HEK293 (cell line): ENCODE data around the gene ERVMER34-1.
A peak's percentile ranks its signal among the peaks of the same experiment; 100 is the strongest.

Experiments used
- CTCF ChIA-PET: fragments of 350-600 bp; formaldehyde crosslinking; extraction: SDS; loops from one replicate; lab custom pipeline; 2021; ENCODE audit warnings: antibody characterized with exemption; lab: Yijun Ruan, JAX
- POLR2A ChIA-PET: fragments of 300-600 bp; formaldehyde crosslinking; extraction: SDS; loops from one replicate; lab custom pipeline; 2020; ENCODE audit warnings: antibody characterized with exemption, inconsistent platforms; lab: Yijun Ruan, JAX
- H3K27ac ChIP-seq: fragments of 200-500 bp; sonication (Bioruptor generic); 2 replicates; pipeline ENCODE4 v1.5.1; 2014; ENCODE audit warnings: low read depth, low read length, control low read depth, inconsistent platforms; ENCODE audit errors: extremely low read depth
- H3K36me3 ChIP-seq, 2 experiments: fragments of 200-500 bp in 1 of 2; sonication (Bioruptor generic) in 1 of 2; 1 replicate in 1 of 2; 2 replicates in 1 of 2; pipeline ENCODE4 v1.5.1; 2014 to 2017; ENCODE audit warnings: inconsistent platforms in 2 of 2, low read length in 2 of 2; ENCODE audit not compliant: control insufficient read depth in 2 of 2, insufficient read depth in 1 of 2
- H3K4me1 ChIP-seq: fragments of 200-500 bp; sonication (Bioruptor generic); 2 replicates; pipeline ENCODE4 v1.5.1; 2014; ENCODE audit warnings: mild to moderate bottlenecking, low read length, inconsistent platforms; ENCODE audit not compliant: control insufficient read depth, insufficient read depth
- H3K4me3 ChIP-seq: 2 replicates; pipeline ENCODE4 v1.5.1; 2011; ENCODE audit warnings: low read depth, mild to moderate bottlenecking, control low read depth, low read length, moderate library complexity
- H3K9me3 ChIP-seq: fragments of 200-500 bp; sonication (Bioruptor generic); 2 replicates; pipeline ENCODE4 v1.5.1; 2014; ENCODE audit warnings: low read depth, low read length, inconsistent platforms; ENCODE audit not compliant: control insufficient read depth, insufficient read depth
- GLI4 ChIP-seq: fragments of 450-650 bp; formaldehyde crosslinking; IDR thresholded peaks from 2 replicates; pipeline ENCODE4 v1.5.1; 2016; ENCODE audit warnings: missing biosample characterization, missing genetic modification characterization
- HOXD13 ChIP-seq: sonication (generic); formaldehyde crosslinking; IDR thresholded peaks from 2 replicates; pipeline ENCODE4 v1.8.0; 2022; ENCODE audit warnings: missing genetic modification reagents, borderline replicate concordance
- MYNN ChIP-seq: fragments of 450-650 bp; formaldehyde crosslinking; IDR thresholded peaks from 2 replicates; pipeline ENCODE4 v1.5.1; 2016; ENCODE audit warnings: missing biosample characterization, missing genetic modification characterization, borderline replicate concordance
- PATZ1 ChIP-seq: fragments of 450-650 bp; formaldehyde crosslinking; IDR thresholded peaks from 2 replicates; pipeline ENCODE4 v1.5.1; 2016; ENCODE audit warnings: missing biosample characterization, missing genetic modification characterization
- PRDM1 ChIP-seq: fragments of 450-650 bp; formaldehyde crosslinking; IDR thresholded peaks from 2 replicates; pipeline ENCODE4; 2016; ENCODE audit warnings: missing biosample characterization, missing genetic modification characterization
- RBAK ChIP-seq: fragments of 450-650 bp; formaldehyde crosslinking; IDR thresholded peaks from 2 replicates; pipeline ENCODE4 v1.5.1; 2016; ENCODE audit warnings: missing biosample characterization, missing genetic modification characterization
- SALL2 ChIP-seq: fragments of 450-650 bp; formaldehyde crosslinking; IDR thresholded peaks from 2 replicates; pipeline ENCODE4 v1.5.0; 2017; ENCODE audit warnings: missing biosample characterization, mild to moderate bottlenecking, missing genetic modification characterization, borderline replicate concordance
- ZBTB7A ChIP-seq: fragments of 450-650 bp; formaldehyde crosslinking; IDR thresholded peaks from 2 replicates; pipeline ENCODE4 v1.5.1; 2016; ENCODE audit warnings: low read depth, missing biosample characterization, missing genetic modification characterization
- ZFHX2 ChIP-seq: fragments of 450-650 bp; formaldehyde crosslinking; conservative IDR thresholded peaks from 2 replicates; pipeline ENCODE4 v1.5.1; 2016; ENCODE audit warnings: missing biosample characterization, missing genetic modification characterization
- ZFP41 ChIP-seq: fragments of 450-650 bp; formaldehyde crosslinking; IDR thresholded peaks from 2 replicates; pipeline ENCODE4 v1.5.1; 2016; ENCODE audit warnings: missing biosample characterization, missing genetic modification characterization, borderline replicate concordance
- ZNF138 ChIP-seq: fragments of 450-650 bp; formaldehyde crosslinking; IDR thresholded peaks from 2 replicates; pipeline ENCODE4 v1.5.1; 2016; ENCODE audit warnings: missing biosample characterization, missing genetic modification characterization, borderline replicate concordance
- ZNF146 ChIP-seq: fragments of 450-650 bp; formaldehyde crosslinking; IDR thresholded peaks from 2 replicates; pipeline ENCODE4 v1.5.1; 2016; ENCODE audit warnings: missing biosample characterization, missing genetic modification characterization
- ZNF324 ChIP-seq: fragments of 450-650 bp; formaldehyde crosslinking; IDR thresholded peaks from 2 replicates; pipeline ENCODE4 v1.5.1; 2016; ENCODE audit warnings: missing biosample characterization, missing genetic modification characterization
- ZNF350 ChIP-seq: fragments of 450-650 bp; formaldehyde crosslinking; IDR thresholded peaks from 2 replicates; pipeline ENCODE4 v1.5.0; 2017; ENCODE audit warnings: missing biosample characterization, mild to moderate bottlenecking, missing genetic modification characterization
- ZNF48 ChIP-seq: fragments of 450-650 bp; formaldehyde crosslinking; IDR thresholded peaks from 2 replicates; pipeline ENCODE4 v1.5.1; 2016; ENCODE audit warnings: missing biosample characterization, missing genetic modification characterization
- ZNF558 ChIP-seq: fragments of 450-650 bp; formaldehyde crosslinking; IDR thresholded peaks from 2 replicates; pipeline ENCODE4 v1.5.1; 2016; ENCODE audit warnings: missing biosample characterization, missing genetic modification characterization
- ZNF571 ChIP-seq: fragments of 450-650 bp; formaldehyde crosslinking; IDR thresholded peaks from 2 replicates; pipeline ENCODE4 v1.5.0; 2017; ENCODE audit warnings: missing biosample characterization, missing genetic modification characterization
- ZNF701 ChIP-seq: fragments of 450-650 bp; formaldehyde crosslinking; IDR thresholded peaks from 2 replicates; pipeline ENCODE4 v1.5.1; 2016; ENCODE audit warnings: missing biosample characterization, missing genetic modification characterization
- ZNF76 ChIP-seq: fragments of 450-650 bp; formaldehyde crosslinking; IDR thresholded peaks from 2 replicates; pipeline ENCODE4; 2016; ENCODE audit warnings: low read depth, missing biosample characterization, missing genetic modification characterization, borderline replicate concordance
- ZSCAN5A ChIP-seq: fragments of 450-650 bp; formaldehyde crosslinking; IDR thresholded peaks from 2 replicates; pipeline ENCODE4 v1.5.1; 2016; ENCODE audit warnings: missing biosample characterization, missing genetic modification characterization
- TF ChIP-seq, protein P1 (sequence below): fragments of 450-650 bp; formaldehyde crosslinking; IDR thresholded peaks from 2 replicates; pipeline ENCODE4 v1.5.1; 2016; ENCODE audit warnings: missing biosample characterization, missing genetic modification characterization
- TF ChIP-seq, protein P2 (sequence below): fragments of 450-650 bp; formaldehyde crosslinking; IDR thresholded peaks from 2 replicates; pipeline ENCODE4 v1.5.1; 2016; ENCODE audit warnings: missing biosample characterization, missing genetic modification characterization
- TF ChIP-seq, protein P3 (sequence below): fragments of 450-650 bp; formaldehyde crosslinking; conservative IDR thresholded peaks from 2 replicates; pipeline ENCODE4 v1.5.1; 2016; ENCODE audit warnings: low read depth, missing biosample characterization, missing genetic modification characterization

Gene ERVMER34-1

GRCh38 chr4:52713456-52713937 is 37.7 kb downstream of the ERVMER34-1 start (continued):
- TF ChIP-seq MYNN (no peak), ZSCAN5A (tag by site-specific recombination) (no peak), ZFP41 (tag by site-specific recombination) (no peak), ZFHX2 (tag by site-specific recombination) (no peak), ZNF324 (no peak), ZNF350 (no peak), GLI4 (tag by site-specific recombination) (no peak), HOXD13 (CRISPR knock-in tag) (no peak), ZNF571 (tag by site-specific recombination) (no peak)
- TF ChIP-seq, protein P1, sequence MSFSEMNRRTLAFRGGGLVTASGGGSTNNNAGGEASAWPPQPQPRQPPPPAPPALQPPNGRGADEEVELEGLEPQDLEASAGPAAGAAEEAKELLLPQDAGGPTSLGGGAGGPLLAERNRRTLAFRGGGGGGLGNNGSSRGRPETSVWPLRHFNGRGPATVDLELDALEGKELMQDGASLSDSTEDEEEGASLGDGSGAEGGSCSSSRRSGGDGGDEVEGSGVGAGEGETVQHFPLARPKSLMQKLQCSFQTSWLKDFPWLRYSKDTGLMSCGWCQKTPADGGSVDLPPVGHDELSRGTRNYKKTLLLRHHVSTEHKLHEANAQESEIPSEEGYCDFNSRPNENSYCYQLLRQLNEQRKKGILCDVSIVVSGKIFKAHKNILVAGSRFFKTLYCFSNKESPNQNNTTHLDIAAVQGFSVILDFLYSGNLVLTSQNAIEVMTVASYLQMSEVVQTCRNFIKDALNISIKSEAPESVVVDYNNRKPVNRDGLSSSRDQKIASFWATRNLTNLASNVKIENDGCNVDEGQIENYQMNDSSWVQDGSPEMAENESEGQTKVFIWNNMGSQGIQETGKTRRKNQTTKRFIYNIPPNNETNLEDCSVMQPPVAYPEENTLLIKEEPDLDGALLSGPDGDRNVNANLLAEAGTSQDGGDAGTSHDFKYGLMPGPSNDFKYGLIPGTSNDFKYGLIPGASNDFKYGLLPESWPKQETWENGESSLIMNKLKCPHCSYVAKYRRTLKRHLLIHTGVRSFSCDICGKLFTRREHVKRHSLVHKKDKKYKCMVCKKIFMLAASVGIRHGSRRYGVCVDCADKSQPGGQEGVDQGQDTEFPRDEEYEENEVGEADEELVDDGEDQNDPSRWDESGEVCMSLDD = no peak
- TF ChIP-seq, protein P2, sequence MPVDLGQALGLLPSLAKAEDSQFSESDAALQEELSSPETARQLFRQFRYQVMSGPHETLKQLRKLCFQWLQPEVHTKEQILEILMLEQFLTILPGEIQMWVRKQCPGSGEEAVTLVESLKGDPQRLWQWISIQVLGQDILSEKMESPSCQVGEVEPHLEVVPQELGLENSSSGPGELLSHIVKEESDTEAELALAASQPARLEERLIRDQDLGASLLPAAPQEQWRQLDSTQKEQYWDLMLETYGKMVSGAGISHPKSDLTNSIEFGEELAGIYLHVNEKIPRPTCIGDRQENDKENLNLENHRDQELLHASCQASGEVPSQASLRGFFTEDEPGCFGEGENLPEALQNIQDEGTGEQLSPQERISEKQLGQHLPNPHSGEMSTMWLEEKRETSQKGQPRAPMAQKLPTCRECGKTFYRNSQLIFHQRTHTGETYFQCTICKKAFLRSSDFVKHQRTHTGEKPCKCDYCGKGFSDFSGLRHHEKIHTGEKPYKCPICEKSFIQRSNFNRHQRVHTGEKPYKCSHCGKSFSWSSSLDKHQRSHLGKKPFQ (tag by site-specific recombination) = no peak

DNA sequence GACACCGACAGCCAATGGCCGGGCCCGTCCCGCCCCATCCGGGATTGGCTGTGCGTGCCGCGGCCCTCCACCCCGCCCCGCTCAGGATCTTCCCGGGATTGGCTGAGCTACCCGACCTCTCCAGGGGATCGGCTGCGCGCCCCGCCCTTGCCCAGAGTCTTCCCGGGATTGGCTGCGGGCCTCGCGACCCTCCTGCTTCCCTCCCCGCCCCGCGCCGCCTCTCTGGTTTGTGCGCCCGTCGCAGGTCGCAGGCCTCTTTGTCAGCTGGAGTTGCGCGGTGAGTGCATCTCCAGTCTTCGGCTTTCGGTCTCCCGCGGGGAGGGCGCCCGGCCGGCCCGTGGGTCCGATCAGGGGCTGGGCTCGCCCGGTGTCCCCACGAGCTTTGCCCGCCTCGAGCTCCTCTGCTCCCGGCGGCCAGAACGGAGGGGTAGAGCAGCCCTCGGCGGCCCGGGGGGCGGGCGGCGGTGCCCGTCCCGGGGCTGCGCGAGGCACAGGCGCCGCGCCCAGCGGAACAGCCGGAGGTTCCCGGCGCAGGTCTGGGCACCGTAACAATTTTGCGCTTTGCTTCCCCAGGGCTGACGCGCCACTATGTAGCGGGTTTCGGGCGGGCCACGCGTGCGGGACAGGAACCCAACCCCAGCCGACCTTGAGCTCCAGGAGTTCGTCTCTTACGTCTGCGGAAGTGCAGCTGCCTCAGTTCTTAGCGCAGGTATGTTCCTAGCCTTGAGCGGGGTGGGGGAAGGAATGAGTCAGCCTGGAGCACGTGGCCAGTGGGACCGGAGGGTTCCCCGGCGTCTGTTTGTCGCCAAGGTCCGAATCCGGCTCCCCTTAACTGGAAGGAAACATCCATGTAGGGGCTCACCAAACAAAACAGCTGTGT is 38.7 kb downstream of the ERVMER34-1 start:
- Histone ChIP-seq H3K36me3 (peaks cover 0 to 40% of the 10 kb centered on the region in 2 experiments; a peak in 2 of 3 replicates), H3K27ac (peak overlapping the region; percentile 71; the same call in 1 of the 2 replicates), H3K4me1 (no peaks in the 10 kb centered on the region), H3K9me3 (no peaks in the 10 kb centered on the region), H3K4me3 (peak overlapping the region; percentile 70)
- CTCF ChIA-PET = interaction anchor here (0.6 to 2.0 kb wide), 4 partner anchors 47 to 778 kb away, joined by 3 to 7 read pairs (median 4); no protein-coding TSS in a partner anchor
- POLR2A ChIA-PET = interaction anchor here (0.5 to 4.6 kb wide), 36 partner anchors 8 to 870 kb away, joined by 3 to 74 read pairs (median 4); partner anchors contain the start of genes DCUN1D4, ERVMER34-1 and USP46
- TF ChIP-seq ZNF138 (tag by site-specific recombination) (no peak), ZNF76 (tag by site-specific recombination) (peak; percentile 33; the same call in 1 of the 2 replicates), RBAK (tag by site-specific recombination) (no peak), PATZ1 (0 out of 2 replicates have a peak, but pooled peaks have one; percentile 16), ZNF146 (no peak), ZNF701 (tag by site-specific recombination) (no peak), ZNF48 (tag by site-specific recombination) (no peak), ZNF558 (tag by site-specific recombination) (no peak), PRDM1 (no peak), ZBTB7A (tag by site-specific recombination) (no peak), SALL2 (tag by site-specific recombination) (no peak)
- TF ChIP-seq, protein P3, sequence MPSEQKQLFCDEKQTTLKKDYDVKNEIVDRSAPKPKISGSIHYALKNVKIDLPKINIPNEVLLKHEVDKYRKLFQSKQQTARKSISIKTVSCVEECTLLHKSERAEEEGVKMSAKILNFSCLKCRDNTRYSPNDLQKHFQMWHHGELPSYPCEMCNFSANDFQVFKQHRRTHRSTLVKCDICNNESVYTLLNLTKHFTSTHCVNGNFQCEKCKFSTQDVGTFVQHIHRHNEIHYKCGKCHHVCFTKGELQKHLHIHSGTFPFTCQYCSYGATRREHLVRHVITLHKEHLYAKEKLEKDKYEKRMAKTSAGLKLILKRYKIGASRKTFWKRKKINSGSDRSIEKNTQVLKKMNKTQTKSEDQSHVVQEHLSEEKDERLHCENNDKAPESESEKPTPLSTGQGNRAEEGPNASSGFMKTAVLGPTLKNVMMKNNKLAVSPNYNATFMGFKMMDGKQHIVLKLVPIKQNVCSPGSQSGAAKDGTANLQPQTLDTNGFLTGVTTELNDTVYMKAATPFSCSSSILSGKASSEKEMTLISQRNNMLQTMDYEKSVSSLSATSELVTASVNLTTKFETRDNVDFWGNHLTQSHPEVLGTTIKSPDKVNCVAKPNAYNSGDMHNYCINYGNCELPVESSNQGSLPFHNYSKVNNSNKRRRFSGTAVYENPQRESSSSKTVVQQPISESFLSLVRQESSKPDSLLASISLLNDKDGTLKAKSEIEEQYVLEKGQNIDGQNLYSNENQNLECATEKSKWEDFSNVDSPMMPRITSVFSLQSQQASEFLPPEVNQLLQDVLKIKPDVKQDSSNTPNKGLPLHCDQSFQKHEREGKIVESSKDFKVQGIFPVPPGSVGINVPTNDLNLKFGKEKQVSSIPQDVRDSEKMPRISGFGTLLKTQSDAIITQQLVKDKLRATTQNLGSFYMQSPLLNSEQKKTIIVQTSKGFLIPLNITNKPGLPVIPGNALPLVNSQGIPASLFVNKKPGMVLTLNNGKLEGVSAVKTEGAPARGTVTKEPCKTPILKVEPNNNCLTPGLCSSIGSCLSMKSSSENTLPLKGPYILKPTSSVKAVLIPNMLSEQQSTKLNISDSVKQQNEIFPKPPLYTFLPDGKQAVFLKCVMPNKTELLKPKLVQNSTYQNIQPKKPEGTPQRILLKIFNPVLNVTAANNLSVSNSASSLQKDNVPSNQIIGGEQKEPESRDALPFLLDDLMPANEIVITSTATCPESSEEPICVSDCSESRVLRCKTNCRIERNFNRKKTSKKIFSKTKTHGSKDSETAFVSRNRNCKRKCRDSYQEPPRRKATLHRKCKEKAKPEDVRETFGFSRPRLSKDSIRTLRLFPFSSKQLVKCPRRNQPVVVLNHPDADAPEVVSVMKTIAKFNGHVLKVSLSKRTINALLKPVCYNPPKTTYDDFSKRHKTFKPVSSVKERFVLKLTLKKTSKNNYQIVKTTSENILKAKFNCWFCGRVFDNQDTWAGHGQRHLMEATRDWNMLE (tag by site-specific recombination) = no peak
